HepG2 (cell line): ENCODE results near the gene WDR7. TPM values are rescaled to one million over a fixed set of nuclear protein-coding genes. Genes with fewer than 3 reads are reported as not detected.

Experiments used
- ATAC-seq: fragments of 200-7000 bp; cut with Tn5 transposase; 3 replicates; pipeline ENCODE4 v1.9.1; 2020; ENCODE audit warnings: mild to moderate bottlenecking, moderate library complexity
- BruUV-seq: library from RNA; stranded (reverse); fragments of 400-500 nt; replicated peaks from 2 replicates; lab custom pipeline; 2021; lab: Mats Ljungman, UMichigan
- CTCF ChIA-PET: fragments of 300-600 bp; formaldehyde crosslinking; extraction: SDS; loops from one replicate; lab custom pipeline; 2021; ENCODE audit warnings: low total read pairs, inconsistent platforms, low intra/inter-chr PET ratio; lab: Yijun Ruan, JAX
- POLR2A ChIA-PET: fragments of 350-600 bp; sonication (Branson Sonifier 250); formaldehyde crosslinking; loops from one replicate; lab custom pipeline; 2020; ENCODE audit warnings: antibody characterized with exemption, inconsistent platforms; lab: Yijun Ruan, JAX
- DNase-seq: peaks from one replicate; pipeline ENCODE4 v3.0.0-alpha.2; 2015; ENCODE audit warnings: low spot score
- FAIRE-seq: peaks from 3 replicates; lab custom pipeline; 2011; peaks lifted over from hg19 to GRCh38; lab: Jason Lieb, UNC
- H2AFZ ChIP-seq: one replicate; pipeline ENCODE4 v1.6.1; 2011; ENCODE audit warnings: low read length, inconsistent platforms
- H3K27ac ChIP-seq: fragments of 300-600 bp; 3 replicates; pipeline ENCODE4 v1.8.0; 2011; ENCODE audit warnings: mixed run types, mild to moderate bottlenecking, mixed read lengths, low read length, inconsistent platforms; ENCODE audit not compliant: insufficient read depth; ENCODE audit errors: extremely low read length
- H3K27me3 ChIP-seq, 2 experiments: fragments of 200-600 bp in 1 of 2; 2 replicates in 1 of 2; 3 replicates in 1 of 2; pipeline versions ENCODE4 v1.6.0 to v1.8.0; 2011; ENCODE audit warnings: low read length in 2 of 2, mild to moderate bottlenecking in 2 of 2, moderate library complexity in 2 of 2, inconsistent platforms in 1 of 2; ENCODE audit not compliant: insufficient read depth in 2 of 2, control insufficient read depth in 1 of 2
- H3K36me3 ChIP-seq, 2 experiments: fragments of 200-600 bp in 1 of 2; replicated peaks in 1 of 2; 2 replicates in 1 of 2; 3 replicates in 1 of 2; pipeline versions ENCODE4 v1.5.1 to v1.8.0; 2011; ENCODE audit warnings: low read length in 2 of 2, inconsistent platforms in 1 of 2; ENCODE audit not compliant: insufficient read depth in 2 of 2, control insufficient read depth in 1 of 2
- H3K4me1 ChIP-seq: 2 replicates; pipeline ENCODE4 v1.5.1; 2012; ENCODE audit warnings: low read length, inconsistent platforms; ENCODE audit not compliant: insufficient read depth
- H3K4me2 ChIP-seq: 2 replicates; pipeline ENCODE4 v1.6.0; 2011; ENCODE audit warnings: low read depth, low read length, inconsistent platforms
- H3K4me3 ChIP-seq, 3 experiments: fragments of 200-600 bp in 1 of 3; sonication (generic), shearing (Covaris generic) in 1 of 3; replicated peaks in 1 of 3; 2 replicates each; pipeline ENCODE4 v1.5.1; 2011 to 2016; ENCODE audit warnings: low read length in 3 of 3, inconsistent platforms in 2 of 3, low read depth in 2 of 3, mild to moderate bottlenecking in 2 of 3, control low read depth in 1 of 3, mixed read lengths in 1 of 3; ENCODE audit not compliant: insufficient read depth in 1 of 3
- H3K79me2 ChIP-seq: one replicate; pipeline ENCODE4 v1.6.1; 2011; ENCODE audit warnings: low read length, inconsistent platforms; ENCODE audit not compliant: insufficient read depth
- H3K9ac ChIP-seq: 2 replicates; pipeline ENCODE4 v1.6.0; 2011; ENCODE audit warnings: mild to moderate bottlenecking, low read depth, low read length, inconsistent platforms; ENCODE audit not compliant: insufficient read depth
- H3K9me3 ChIP-seq: 2 replicates; pipeline ENCODE4 v1.5.1; 2012; ENCODE audit warnings: mild to moderate bottlenecking, low read length
- H4K20me1 ChIP-seq: 2 replicates; pipeline ENCODE4 v1.6.0; 2011; ENCODE audit warnings: inconsistent platforms, mild to moderate bottlenecking, low read length, moderate library complexity; ENCODE audit not compliant: insufficient read depth
- DNMT3B ChIP-seq: conservative IDR thresholded peaks from 2 replicates; pipeline ENCODE4 v1.6.1; 2016; ENCODE audit warnings: missing biosample characterization, control low read depth
- ELF4 ChIP-seq: sonication (generic); formaldehyde crosslinking; IDR thresholded peaks from 2 replicates; pipeline ENCODE4 v1.5.0; 2020; ENCODE audit warnings: missing genetic modification reagents, mild to moderate bottlenecking, moderate library complexity, borderline replicate concordance
- ERF ChIP-seq: IDR thresholded peaks from 2 replicates; pipeline ENCODE4 v1.6.1; 2018; ENCODE audit warnings: missing biosample characterization, missing genetic modification reagents
- GATA4 ChIP-seq: sonication (generic); IDR thresholded peaks from 2 replicates; pipeline ENCODE4 v1.6.1; 2016; ENCODE audit warnings: antibody characterized with exemption, low read depth, borderline replicate concordance
- HNF4A ChIP-seq: sonication (generic); formaldehyde crosslinking; IDR thresholded peaks from 2 replicates; pipeline ENCODE4 v1.4.0; 2020; ENCODE audit warnings: missing genetic modification reagents
- HNRNPK ChIP-seq: fragments of 200-400 bp; formaldehyde crosslinking; IDR thresholded peaks from 2 replicates; pipeline ENCODE4 v1.6.1; 2018; ENCODE audit warnings: low read length, low read depth, moderate library complexity, mild to moderate bottlenecking; ENCODE audit not compliant: poor library complexity, severe bottlenecking
- MAFG ChIP-seq: sonication (generic); formaldehyde crosslinking; IDR thresholded peaks from 2 replicates; pipeline ENCODE4 v1.5.1; 2020; ENCODE audit warnings: mild to moderate bottlenecking, missing genetic modification reagents
- NKX3-1 ChIP-seq: sonication (generic); formaldehyde crosslinking; IDR thresholded peaks from 2 replicates; pipeline ENCODE4 v1.5.0; 2020; ENCODE audit warnings: missing genetic modification reagents
- ZFY ChIP-seq: sonication (generic); formaldehyde crosslinking; IDR thresholded peaks from 2 replicates; pipeline ENCODE4 v1.4.0; 2020; ENCODE audit warnings: missing genetic modification reagents
- ZMYM2 ChIP-seq: sonication (generic); formaldehyde crosslinking; IDR thresholded peaks from 2 replicates; pipeline ENCODE4 v1.8.0; 2022; ENCODE audit warnings: mild to moderate bottlenecking, missing genetic modification reagents
- ZNF550 ChIP-seq: sonication (generic); formaldehyde crosslinking; IDR thresholded peaks from 2 replicates; pipeline ENCODE4 v1.4.0; 2020; ENCODE audit warnings: mild to moderate bottlenecking, missing genetic modification reagents, borderline replicate concordance
- ZNF761 ChIP-seq: sonication (generic); formaldehyde crosslinking; conservative IDR thresholded peaks from 2 replicates; pipeline ENCODE4 v1.4.0; 2020; ENCODE audit warnings: mild to moderate bottlenecking, missing genetic modification reagents
- WGBS: methylation state at CpG from one replicate; pipeline ENCODE4 v1.1.6; 2017; ENCODE audit warnings: low lambda C conversion rate; 5-methylcytosine and 5-hydroxymethylcytosine counted together
- in situ Hi-C: cut with HindIII; loops from 2 replicates; pipeline ENCODE4 v1.10.0; 2017; ENCODE audit warnings: low pct_unique_long_range_greater_than_20kb; ENCODE audit not compliant: extremely low pct_ligation_motif_present
- intact Hi-C: fragments of 100-400 bp; cut with micrococcal nuclease; formaldehyde crosslinking; loops from one replicate; pipeline ENCODE4 v1.10.0; 2022; ENCODE audit not compliant: unreplicated experiment
- polyA plus RNA-seq, 8 experiments: library from polyadenylated mRNA; depleted of rRNA in 3 of 8; stranded (reverse) in 7 of 8; unstranded in 1 of 8; fragments of >200 nt; fragmentation: Illumina TruSeq in 4 of 8; extraction: Trizol in 4 of 8; gene quantifications; 2 replicates each; pipeline versions ENCODE4 v1.2.1 to v1.2.3, GENCODE V29; 2011 to 2016; ENCODE audit warnings: low read depth in 4 of 8, missing spikeins in 1 of 8, mixed read lengths in 1 of 8; ENCODE audit not compliant: insufficient read depth in 1 of 8
- total RNA-seq, 5 experiments: library from RNA; depleted of rRNA; stranded (reverse); fragments of >200 nt; fragmentation: Illumina TruSeq; extraction: Trizol; gene quantifications; 2 replicates each; pipeline ENCODE4 v1.2.3, GENCODE V29; 2016; ENCODE audit warnings: low read depth in 1 of 5
- TF ChIP-seq, protein P1 (sequence below): sonication (generic); formaldehyde crosslinking; IDR thresholded peaks from 2 replicates; pipeline ENCODE4 v1.5.1; 2020; ENCODE audit warnings: mild to moderate bottlenecking, missing genetic modification reagents
- TF ChIP-seq, protein P2 (sequence below), 2 experiments: sonication (generic) in 1 of 2; formaldehyde crosslinking in 1 of 2; IDR thresholded peaks; 2 replicates each; pipeline versions ENCODE4 v1.6.1 to v1.9.0; 2014 to 2022; ENCODE audit warnings: antibody characterized with exemption in 1 of 2, borderline replicate concordance in 1 of 2, inconsistent platforms in 1 of 2, low read depth in 1 of 2, missing genetic modification reagents in 1 of 2
- TF ChIP-seq, protein P3 (sequence below): sonication (generic); formaldehyde crosslinking; IDR thresholded peaks from 2 replicates; pipeline ENCODE4 v1.5.1; 2020; ENCODE audit warnings: missing genetic modification reagents, mild to moderate bottlenecking, borderline replicate concordance

WDR7 gene
- total and polyA plus RNA-seq, 2 of the 13 experiments (the other 11 are each of a cell fraction or from before 2014, with no cell fraction given): 2.0 to 7.8 TPM

DNA sequence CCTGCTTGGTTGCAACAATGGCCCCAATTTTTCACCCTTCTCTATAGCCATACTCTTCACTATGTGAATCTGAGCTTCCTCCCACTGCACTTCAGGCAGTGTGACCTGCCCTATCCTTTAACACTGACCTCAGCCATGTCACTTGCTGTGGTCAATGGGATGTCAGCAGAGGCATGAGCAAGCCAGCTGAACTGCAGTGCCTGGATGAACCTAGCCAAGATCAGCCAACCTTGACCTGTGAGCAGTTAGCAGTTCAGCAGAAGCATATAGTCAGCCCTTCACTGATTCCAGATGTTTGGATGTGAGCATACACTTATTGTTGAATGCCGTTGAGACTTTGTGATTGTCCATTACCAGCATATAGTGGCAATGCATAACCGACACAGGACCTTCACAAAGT is 432.3 kb downstream of the WDR7 start:
- POLR2A ChIA-PET: no interaction called here
- CTCF ChIA-PET: no interaction called here
- no peak overlapping the region for H3K4me2 ChIP-seq

More for the DNA sequence above, 432.3 kb downstream of the WDR7 start:
- DNase-seq: no peak
- no peaks in the 10 kb centered on the region for H3K9me3 ChIP-seq
- no peak overlapping the region for H3K9ac ChIP-seq
- no peak for ATAC-seq
- H3K36me3 ChIP-seq: no peaks in the 10 kb centered on the region
- FAIRE-seq: no peak
- H3K27ac ChIP-seq: no peak overlapping the region
- in situ Hi-C loops: no loop called here
- 0 out of 5 replicates have a peak, but pooled peaks cover 0 to 3% of the 10 kb centered on the region in 2 experiments for H3K27me3 ChIP-seq
- H3K79me2 ChIP-seq: no peaks in the 10 kb centered on the region
- TF ChIP-seq MAFG: no peak
- TF ChIP-seq GATA4: no peak
- TF ChIP-seq ELF4 (CRISPR knock-in tag): no peak
- TF ChIP-seq, protein P1, sequence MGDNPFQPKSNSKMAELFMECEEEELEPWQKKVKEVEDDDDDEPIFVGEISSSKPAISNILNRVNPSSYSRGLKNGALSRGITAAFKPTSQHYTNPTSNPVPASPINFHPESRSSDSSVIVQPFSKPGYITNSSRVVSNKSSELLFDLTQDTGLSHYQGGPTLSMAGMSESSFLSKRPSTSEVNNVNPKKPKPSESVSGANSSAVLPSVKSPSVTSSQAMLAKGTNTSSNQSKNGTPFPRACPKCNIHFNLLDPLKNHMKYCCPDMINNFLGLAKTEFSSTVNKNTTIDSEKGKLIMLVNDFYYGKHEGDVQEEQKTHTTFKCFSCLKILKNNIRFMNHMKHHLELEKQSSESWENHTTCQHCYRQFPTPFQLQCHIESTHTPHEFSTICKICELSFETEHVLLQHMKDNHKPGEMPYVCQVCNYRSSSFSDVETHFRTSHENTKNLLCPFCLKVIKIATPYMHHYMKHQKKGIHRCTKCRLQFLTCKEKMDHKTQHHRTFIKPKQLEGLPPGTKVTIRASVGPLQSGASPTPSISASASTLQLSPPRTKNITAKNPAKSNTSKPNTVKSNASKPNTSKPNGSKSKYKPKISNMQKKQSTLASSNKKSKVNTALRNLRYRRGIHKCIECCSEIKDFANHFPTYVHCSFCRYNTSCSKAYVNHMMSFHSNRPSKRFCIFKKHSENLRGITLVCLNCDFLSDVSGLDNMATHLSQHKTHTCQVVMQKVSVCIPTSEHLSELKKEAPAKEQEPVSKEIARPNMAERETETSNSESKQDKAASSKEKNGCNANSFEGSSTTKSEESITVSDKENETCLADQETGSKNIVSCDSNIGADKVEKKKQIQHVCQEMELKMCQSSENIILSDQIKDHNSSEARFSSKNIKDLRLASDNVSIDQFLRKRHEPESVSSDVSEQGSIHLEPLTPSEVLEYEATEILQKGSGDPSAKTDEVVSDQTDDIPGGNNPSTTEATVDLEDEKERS (CRISPR knock-in tag): no peak
- no peak for TF ChIP-seq HNF4A (CRISPR knock-in tag)
- no peak for TF ChIP-seq ERF (CRISPR knock-in tag)
- no peak for TF ChIP-seq ZFY (CRISPR knock-in tag)
- no peak for TF ChIP-seq ZMYM2 (CRISPR knock-in tag)
- no peak for TF ChIP-seq ZNF550 (CRISPR knock-in tag)
- TF ChIP-seq HNRNPK: no peak
- TF ChIP-seq NKX3-1: no peak
- TF ChIP-seq, protein P2, sequence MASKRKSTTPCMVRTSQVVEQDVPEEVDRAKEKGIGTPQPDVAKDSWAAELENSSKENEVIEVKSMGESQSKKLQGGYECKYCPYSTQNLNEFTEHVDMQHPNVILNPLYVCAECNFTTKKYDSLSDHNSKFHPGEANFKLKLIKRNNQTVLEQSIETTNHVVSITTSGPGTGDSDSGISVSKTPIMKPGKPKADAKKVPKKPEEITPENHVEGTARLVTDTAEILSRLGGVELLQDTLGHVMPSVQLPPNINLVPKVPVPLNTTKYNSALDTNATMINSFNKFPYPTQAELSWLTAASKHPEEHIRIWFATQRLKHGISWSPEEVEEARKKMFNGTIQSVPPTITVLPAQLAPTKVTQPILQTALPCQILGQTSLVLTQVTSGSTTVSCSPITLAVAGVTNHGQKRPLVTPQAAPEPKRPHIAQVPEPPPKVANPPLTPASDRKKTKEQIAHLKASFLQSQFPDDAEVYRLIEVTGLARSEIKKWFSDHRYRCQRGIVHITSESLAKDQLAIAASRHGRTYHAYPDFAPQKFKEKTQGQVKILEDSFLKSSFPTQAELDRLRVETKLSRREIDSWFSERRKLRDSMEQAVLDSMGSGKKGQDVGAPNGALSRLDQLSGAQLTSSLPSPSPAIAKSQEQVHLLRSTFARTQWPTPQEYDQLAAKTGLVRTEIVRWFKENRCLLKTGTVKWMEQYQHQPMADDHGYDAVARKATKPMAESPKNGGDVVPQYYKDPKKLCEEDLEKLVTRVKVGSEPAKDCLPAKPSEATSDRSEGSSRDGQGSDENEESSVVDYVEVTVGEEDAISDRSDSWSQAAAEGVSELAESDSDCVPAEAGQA (IDR thresholded peaks at IDR 0.05; ENCODE audit: low read depth): no peak
- TF ChIP-seq, protein P2 (CRISPR knock-in tag; IDR thresholded peaks at IDR 0.05; ENCODE audit: borderline replicate concordance): no peak
- TF ChIP-seq DNMT3B (CRISPR knock-in tag): no peak
- TF ChIP-seq ZNF761 (CRISPR knock-in tag): no peak
- TF ChIP-seq, protein P3, sequence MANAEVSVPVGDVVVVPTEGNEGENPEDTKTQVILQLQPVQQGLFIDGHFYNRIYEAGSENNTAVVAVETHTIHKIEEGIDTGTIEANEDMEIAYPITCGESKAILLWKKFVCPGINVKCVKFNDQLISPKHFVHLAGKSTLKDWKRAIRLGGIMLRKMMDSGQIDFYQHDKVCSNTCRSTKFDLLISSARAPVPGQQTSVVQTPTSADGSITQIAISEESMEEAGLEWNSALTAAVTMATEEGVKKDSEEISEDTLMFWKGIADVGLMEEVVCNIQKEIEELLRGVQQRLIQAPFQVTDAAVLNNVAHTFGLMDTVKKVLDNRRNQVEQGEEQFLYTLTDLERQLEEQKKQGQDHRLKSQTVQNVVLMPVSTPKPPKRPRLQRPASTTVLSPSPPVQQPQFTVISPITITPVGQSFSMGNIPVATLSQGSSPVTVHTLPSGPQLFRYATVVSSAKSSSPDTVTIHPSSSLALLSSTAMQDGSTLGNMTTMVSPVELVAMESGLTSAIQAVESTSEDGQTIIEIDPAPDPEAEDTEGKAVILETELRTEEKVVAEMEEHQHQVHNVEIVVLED (CRISPR knock-in tag): no peak
- TF ChIP-seq, all 625 proteins: peak for 0
- H3K4me1 ChIP-seq: no peaks in the 10 kb centered on the region
- 3% methylated on average over 2 of the region's 2 CpGs for WGBS
- H3K4me3 ChIP-seq: no peak overlapping the region
- H2AFZ ChIP-seq: no peak overlapping the region
- no TSS peak for BruUV-seq
- H4K20me1 ChIP-seq: no peaks in the 10 kb centered on the region
- intact Hi-C loops: no loop called here
